Measurements from ENCODE around the gene SUPT3H.

- TF ChIP-seq REST (IDR thresholded peaks at IDR 0.05; ENCODE audit: low read depth) (no peak), EP300 (IDR thresholded peaks at IDR 0.05; ENCODE audit: borderline replicate concordance) (no peak), TCF12 (IDR thresholded peaks at IDR 0.05; ENCODE audit: low read depth) (no peak), MAX (IDR thresholded peaks at IDR 0.05) (no peak), YY1 (IDR thresholded peaks at IDR 0.05; ENCODE audit: low read depth) (no peak)
Observed at GRCh38 chr6:44956396-44956795, 421.3 kb downstream of the SUPT3H start.
